Stimulated activated CD4-positive, alpha-beta T cell treated with anti-CD3 and anti-CD28 coated beads, Interleukin-4, amount 100 ng/mL, for 24 hours (primary cell): ENCODE results near the gene RHCG.

Experiments
- DNase-seq: peaks from one replicate; pipeline ENCODE4 v3.0.0-alpha.2; 2020

RHCG gene

GRCh38 chr15:89502867-89503595, 6.6 kb upstream of the RHCG start:
- DNase-seq, result no peak

GRCh38 chr15:89501646-89502045, 5.3 kb upstream of the RHCG start:
- DNase-seq, result no peak

- DNase-seq, result no peak
Measured at GRCh38 chr15:89500397-89501270, 4.3 kb upstream of the RHCG start.

GRCh38 chr15:89499156-89499555, 2.8 kb upstream of the RHCG start:
- no peak for DNase-seq

GRCh38 chr15:89498574-89498906, 2.2 kb upstream of the RHCG start:
- no peak for DNase-seq

- DNase-seq, result no peak
Measured at GRCh38 chr15:89497231-89497630, 848 bp upstream of the RHCG start.

GRCh38 chr15:89495638-89496145, 691 bp downstream of the RHCG start:
- no peak for DNase-seq

GRCh38 chr15:89494941-89495637, 1.3 kb downstream of the RHCG start:
- DNase-seq, result no peak

- no peak for DNase-seq
Measured at GRCh38 chr15:89494031-89494430, 2.4 kb downstream of the RHCG start.

GRCh38 chr15:89492934-89493631, 3.3 kb downstream of the RHCG start:
- no peak for DNase-seq

GRCh38 chr15:89492111-89492641, 4.2 kb downstream of the RHCG start:
- no peak for DNase-seq

- no peak for DNase-seq
Measured at GRCh38 chr15:89490814-89491315, 5.5 kb downstream of the RHCG start.

- no peak for DNase-seq
Measured at GRCh38 chr15:89490081-89490813, 6.1 kb downstream of the RHCG start.

- no peak for DNase-seq
Measured at GRCh38 chr15:89489376-89489775, 7.0 kb downstream of the RHCG start.

GRCh38 chr15:89487791-89488190, 8.6 kb downstream of the RHCG start:
- no peak for DNase-seq

- DNase-seq, result peak; percentile 24
Measured at GRCh38 chr15:89486726-89487050, 9.7 kb downstream of the RHCG start.

GRCh38 chr15:89483079-89483478, 13.3 kb downstream of the RHCG start:
- DNase-seq, result no peak

- no peak for DNase-seq
Measured at GRCh38 chr15:89482139-89482538, 14.2 kb downstream of the RHCG start.

- no peak for DNase-seq
Measured at GRCh38 chr15:89480505-89480904, 15.9 kb downstream of the RHCG start.

- no peak for DNase-seq
Measured at GRCh38 chr15:89479173-89479572, 17.2 kb downstream of the RHCG start.

- no peak for DNase-seq
Measured at GRCh38 chr15:89477411-89478242, 18.8 kb downstream of the RHCG start.
